HepG2 (cell line): ENCODE results near the gene DYNC1I2. TPM values are rescaled to one million over a fixed set of nuclear protein-coding genes. Genes with fewer than 3 reads are reported as not detected.
A peak's percentile ranks its signal among the peaks of the same experiment; 100 is the strongest.

Experiments used
- AHR ChIP-seq: IDR thresholded peaks from 2 replicates; pipeline ENCODE4 v1.6.1; 2018; ENCODE audit warnings: missing genetic modification reagents, missing compliant biosample characterization
- ARID5B ChIP-seq: IDR thresholded peaks from 2 replicates; pipeline ENCODE4 v1.4.0; 2020; ENCODE audit warnings: mild to moderate bottlenecking, missing genetic modification reagents
- CREB3 ChIP-seq: sonication (generic); formaldehyde crosslinking; IDR thresholded peaks from 2 replicates; pipeline ENCODE4 v1.5.0; 2020; ENCODE audit warnings: missing genetic modification reagents
- JUND ChIP-seq: sonication (generic); formaldehyde crosslinking; IDR thresholded peaks from 2 replicates; pipeline ENCODE4 v1.8.0; 2022; ENCODE audit warnings: mild to moderate bottlenecking, missing genetic modification reagents
- NFRKB ChIP-seq: fragments of 450-650 bp; IDR thresholded peaks from 2 replicates; pipeline ENCODE4 v1.6.1; 2017
- SPEN ChIP-seq: sonication (generic); formaldehyde crosslinking; IDR thresholded peaks from 2 replicates; pipeline ENCODE4 v1.5.1; 2020; ENCODE audit warnings: low read depth, mild to moderate bottlenecking, missing genetic modification reagents
- SRY ChIP-seq: sonication (generic); formaldehyde crosslinking; IDR thresholded peaks from 2 replicates; pipeline ENCODE4 v1.8.0; 2022; ENCODE audit warnings: mild to moderate bottlenecking, missing genetic modification reagents
- TCF7L2 ChIP-seq: IDR thresholded peaks from 2 replicates; pipeline ENCODE4 v1.6.1; 2011; ENCODE audit warnings: mild to moderate bottlenecking, low read depth, low read length, moderate library complexity
- TRIM22 ChIP-seq: fragments of 450-650 bp; IDR thresholded peaks from 2 replicates; pipeline ENCODE4 v1.6.1; 2017
- ZBTB4 ChIP-seq: sonication (generic); formaldehyde crosslinking; IDR thresholded peaks from 2 replicates; pipeline ENCODE4 v1.4.0; 2020; ENCODE audit warnings: missing genetic modification reagents, mild to moderate bottlenecking, borderline replicate concordance
- ZNF317 ChIP-seq: sonication (generic); formaldehyde crosslinking; IDR thresholded peaks from 2 replicates; pipeline ENCODE4 v1.5.0; 2020; ENCODE audit warnings: mild to moderate bottlenecking, missing genetic modification reagents
- ZNF451 ChIP-seq: sonication (generic); formaldehyde crosslinking; IDR thresholded peaks from 2 replicates; pipeline ENCODE4 v1.5.0; 2020; ENCODE audit warnings: mild to moderate bottlenecking, missing genetic modification reagents
- ZNF572 ChIP-seq: sonication (generic); formaldehyde crosslinking; IDR thresholded peaks from 2 replicates; pipeline ENCODE4 v1.5.1; 2020; ENCODE audit warnings: mild to moderate bottlenecking, missing genetic modification reagents
- polyA plus RNA-seq, 8 experiments: library from polyadenylated mRNA; depleted of rRNA in 3 of 8; stranded (reverse) in 7 of 8; unstranded in 1 of 8; fragments of >200 nt; fragmentation: Illumina TruSeq in 4 of 8; extraction: Trizol in 4 of 8; gene quantifications; 2 replicates each; pipeline versions ENCODE4 v1.2.1 to v1.2.3, GENCODE V29; 2011 to 2016; ENCODE audit warnings: low read depth in 4 of 8, missing spikeins in 1 of 8, mixed read lengths in 1 of 8; ENCODE audit not compliant: insufficient read depth in 1 of 8
- total RNA-seq, 5 experiments: library from RNA; depleted of rRNA; stranded (reverse); fragments of >200 nt; fragmentation: Illumina TruSeq; extraction: Trizol; gene quantifications; 2 replicates each; pipeline ENCODE4 v1.2.3, GENCODE V29; 2016; ENCODE audit warnings: low read depth in 1 of 5
- TF ChIP-seq, protein P1 (sequence below): sonication (generic); formaldehyde crosslinking; IDR thresholded peaks from 2 replicates; pipeline ENCODE4 v1.5.1; 2020; ENCODE audit warnings: mild to moderate bottlenecking, missing genetic modification reagents, moderate library complexity

DYNC1I2 gene
- total and polyA plus RNA-seq, 2 of the 13 experiments (the other 11 are each of a cell fraction or from before 2014, with no cell fraction given) = 84.0 to 99.8 TPM

DNA sequence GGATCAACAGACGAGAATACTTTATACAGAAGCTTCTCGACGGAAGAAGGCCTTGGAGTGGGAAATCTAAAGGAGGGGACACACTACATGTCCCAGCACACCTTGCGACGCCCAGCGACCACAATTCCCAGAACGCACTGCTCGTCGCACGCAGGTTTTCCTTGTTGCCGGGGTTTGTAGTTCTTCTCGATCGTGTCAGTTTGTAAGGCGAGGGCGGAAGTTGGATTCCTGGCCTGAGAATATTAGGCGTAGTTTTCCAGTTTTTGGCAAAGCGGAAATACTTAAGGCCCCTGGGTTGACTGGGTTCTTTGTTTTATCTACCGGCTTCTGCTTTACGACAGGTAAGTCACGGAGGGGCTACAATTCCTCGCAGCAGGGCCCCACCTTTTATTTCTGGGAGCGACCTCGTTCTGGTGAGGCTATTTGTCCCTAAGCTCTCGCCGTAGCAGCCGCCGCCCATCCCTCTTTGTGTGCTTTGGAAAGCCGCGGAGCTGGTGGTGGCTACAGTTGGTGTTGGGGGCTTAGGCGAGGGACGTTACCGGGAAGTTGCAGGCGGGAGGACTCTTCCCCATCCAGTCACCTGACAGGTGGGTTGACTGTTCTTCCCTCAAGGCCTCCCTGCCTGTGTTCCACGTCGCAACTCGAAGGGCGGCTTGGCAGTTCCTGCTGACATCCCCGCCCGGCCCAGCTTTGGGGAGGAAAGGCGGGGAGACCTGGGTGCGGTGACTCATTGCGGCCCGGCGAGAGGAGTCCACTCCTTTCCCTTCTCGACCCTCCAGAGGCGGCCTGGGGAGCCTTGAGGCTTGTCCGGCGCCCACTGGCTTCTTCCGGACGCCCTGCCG is at the start of gene DYNC1I2 (continued):
- TF ChIP-seq, protein P1, sequence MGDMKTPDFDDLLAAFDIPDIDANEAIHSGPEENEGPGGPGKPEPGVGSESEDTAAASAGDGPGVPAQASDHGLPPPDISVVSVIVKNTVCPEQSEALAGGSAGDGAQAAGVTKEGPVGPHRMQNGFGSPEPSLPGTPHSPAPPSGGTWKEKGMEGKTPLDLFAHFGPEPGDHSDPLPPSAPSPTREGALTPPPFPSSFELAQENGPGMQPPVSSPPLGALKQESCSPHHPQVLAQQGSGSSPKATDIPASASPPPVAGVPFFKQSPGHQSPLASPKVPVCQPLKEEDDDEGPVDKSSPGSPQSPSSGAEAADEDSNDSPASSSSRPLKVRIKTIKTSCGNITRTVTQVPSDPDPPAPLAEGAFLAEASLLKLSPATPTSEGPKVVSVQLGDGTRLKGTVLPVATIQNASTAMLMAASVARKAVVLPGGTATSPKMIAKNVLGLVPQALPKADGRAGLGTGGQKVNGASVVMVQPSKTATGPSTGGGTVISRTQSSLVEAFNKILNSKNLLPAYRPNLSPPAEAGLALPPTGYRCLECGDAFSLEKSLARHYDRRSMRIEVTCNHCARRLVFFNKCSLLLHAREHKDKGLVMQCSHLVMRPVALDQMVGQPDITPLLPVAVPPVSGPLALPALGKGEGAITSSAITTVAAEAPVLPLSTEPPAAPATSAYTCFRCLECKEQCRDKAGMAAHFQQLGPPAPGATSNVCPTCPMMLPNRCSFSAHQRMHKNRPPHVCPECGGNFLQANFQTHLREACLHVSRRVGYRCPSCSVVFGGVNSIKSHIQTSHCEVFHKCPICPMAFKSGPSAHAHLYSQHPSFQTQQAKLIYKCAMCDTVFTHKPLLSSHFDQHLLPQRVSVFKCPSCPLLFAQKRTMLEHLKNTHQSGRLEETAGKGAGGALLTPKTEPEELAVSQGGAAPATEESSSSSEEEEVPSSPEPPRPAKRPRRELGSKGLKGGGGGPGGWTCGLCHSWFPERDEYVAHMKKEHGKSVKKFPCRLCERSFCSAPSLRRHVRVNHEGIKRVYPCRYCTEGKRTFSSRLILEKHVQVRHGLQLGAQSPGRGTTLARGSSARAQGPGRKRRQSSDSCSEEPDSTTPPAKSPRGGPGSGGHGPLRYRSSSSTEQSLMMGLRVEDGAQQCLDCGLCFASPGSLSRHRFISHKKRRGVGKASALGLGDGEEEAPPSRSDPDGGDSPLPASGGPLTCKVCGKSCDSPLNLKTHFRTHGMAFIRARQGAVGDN (CRISPR knock-in tag) = peak; percentile 91
- TF ChIP-seq ZNF451 (0 out of 2 replicates have a peak, but pooled peaks have one; percentile 63), TCF7L2 (no peak), JUND (peak; percentile 55; the same call in 1 of the 2 replicates), AHR (CRISPR knock-in tag) (0 out of 2 replicates have a peak, but pooled peaks have one; percentile 53), ARID5B (CRISPR knock-in tag) (peak; percentile 52; the same call in 1 of the 2 replicates), TRIM22 (no peak), ZBTB4 (CRISPR knock-in tag) (0 out of 2 replicates have a peak, but pooled peaks have one; percentile 65), SRY (CRISPR knock-in tag) (peak; percentile 72; the same call in 1 of the 2 replicates), SPEN (CRISPR knock-in tag) (peak; percentile 48; the same call in 1 of the 2 replicates), NFRKB (no peak), ZNF572 (CRISPR knock-in tag) (peak; percentile 95; the same call in 1 of the 2 replicates), CREB3 (CRISPR knock-in tag) (no peak), ZNF317 (CRISPR knock-in tag) (peak; percentile 67; the same call in 1 of the 2 replicates)
